A549 (cell line): ENCODE measurements around the gene OXLD1.

Source experiments
- CTCF ChIP-seq: fragments of >200 bp; sonication (Bioruptor Twin); formaldehyde crosslinking; IDR thresholded peaks from 3 replicates; pipeline ENCODE4 v1.5.1; 2016
- ESRRA ChIP-seq: fragments of 150-350 bp; IDR thresholded peaks from 2 replicates; pipeline ENCODE4 v1.6.1; 2014; ENCODE audit warnings: mild to moderate bottlenecking, low read length, borderline replicate concordance
- MAX ChIP-seq: IDR thresholded peaks from 2 replicates; pipeline ENCODE4 v1.6.1; 2012
- POLR2A ChIP-seq: IDR thresholded peaks from 2 replicates; pipeline ENCODE4 v1.6.1; 2012; ENCODE audit warnings: mild to moderate bottlenecking, low read length
- REST ChIP-seq: fragments of 200-600 bp; sonication (generic); IDR thresholded peaks from 2 replicates; pipeline ENCODE4 v1.6.1; 2016; ENCODE audit warnings: antibody characterized with exemption, mild to moderate bottlenecking, moderate library complexity
- ZSCAN20 ChIP-seq: fragments of 250-450 bp; sonication (Bioruptor Pico); IDR thresholded peaks from 2 replicates; pipeline ENCODE4 v1.8.0; 2022; ENCODE audit warnings: mild to moderate bottlenecking, moderate library complexity

GRCh38 chr17:81688616-81689015 is 22.2 kb upstream of the OXLD1 start:
- TF ChIP-seq MAX: no peak
- no peak for TF ChIP-seq REST
- no peak for TF ChIP-seq POLR2A
- no peak for TF ChIP-seq ESRRA
- TF ChIP-seq ZSCAN20 (CRISPR knock-in tag): no peak
- no peak for TF ChIP-seq CTCF
